GM18508 (cell line): ENCODE results near the gene CORO2B.

Source experiments
- ATAC-seq: cut with Tn5 transposase; IDR thresholded peaks from one replicate; pipeline ENCODE4 v1.9.1; 2021; ENCODE audit warnings: moderate number of reproducible peaks; ENCODE audit not compliant: insufficient read depth, unreplicated experiment

CORO2B gene

DNA sequence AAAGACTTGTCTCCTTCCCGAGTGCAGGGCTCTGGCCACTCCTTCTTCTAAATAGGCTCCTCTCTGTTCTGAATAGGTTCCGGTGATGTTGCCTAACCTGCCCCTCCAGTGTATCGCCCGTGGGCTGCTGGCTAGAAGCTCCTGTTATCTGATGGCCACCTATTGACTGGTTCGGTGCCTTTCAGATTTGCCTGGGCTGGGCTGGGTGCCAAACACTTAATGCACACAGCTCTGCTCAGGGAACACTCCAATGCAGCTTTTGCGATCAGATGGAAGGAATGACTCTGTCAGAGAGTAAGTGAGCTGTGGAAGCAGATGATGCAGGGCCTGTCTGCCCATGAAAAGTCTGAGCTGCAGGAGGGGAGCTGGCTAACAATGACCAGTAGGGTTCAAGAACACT, 112.9 kb downstream of the CORO2B start:
- ATAC-seq, result no peak

DNA sequence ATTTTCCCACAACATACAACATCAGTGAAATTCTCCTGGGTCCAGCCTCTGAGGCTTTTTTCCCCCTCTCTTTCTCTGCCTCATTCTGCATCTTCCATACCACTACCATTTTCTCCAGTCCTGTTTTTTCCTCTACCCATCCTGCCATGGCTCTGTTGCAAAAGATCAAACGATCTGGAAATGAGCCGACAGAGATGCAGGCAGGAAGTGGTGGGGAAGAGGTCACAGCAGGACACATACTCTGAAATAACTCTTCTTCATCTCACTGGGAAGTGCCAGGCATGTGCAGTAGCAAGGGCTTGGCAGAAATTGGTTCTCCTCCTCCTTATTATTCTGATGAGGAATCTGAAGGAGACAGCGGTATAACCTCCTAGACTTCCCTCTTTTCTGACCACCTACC, 114.3 kb downstream of the CORO2B start:
- no peak for ATAC-seq

DNA sequence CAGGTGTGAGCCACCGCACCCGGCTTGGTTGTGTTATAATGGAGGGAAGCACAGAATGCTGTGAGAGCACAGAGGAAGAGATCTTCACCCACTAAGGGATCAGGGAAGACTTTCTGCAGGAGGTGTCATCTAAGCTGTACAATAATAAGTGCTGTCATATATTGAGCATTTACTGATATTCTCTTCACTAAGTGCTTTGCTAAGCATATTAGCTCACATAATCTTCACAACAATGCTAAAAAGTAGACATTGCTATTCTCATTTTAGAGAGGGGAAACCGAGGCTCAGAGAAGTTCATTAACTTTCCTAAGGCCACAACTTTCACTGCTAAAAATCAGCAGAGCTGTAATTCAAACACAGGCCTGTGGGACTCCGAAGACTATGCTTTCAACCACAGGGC, 115.3 kb downstream of the CORO2B start:
- no peak for ATAC-seq

DNA sequence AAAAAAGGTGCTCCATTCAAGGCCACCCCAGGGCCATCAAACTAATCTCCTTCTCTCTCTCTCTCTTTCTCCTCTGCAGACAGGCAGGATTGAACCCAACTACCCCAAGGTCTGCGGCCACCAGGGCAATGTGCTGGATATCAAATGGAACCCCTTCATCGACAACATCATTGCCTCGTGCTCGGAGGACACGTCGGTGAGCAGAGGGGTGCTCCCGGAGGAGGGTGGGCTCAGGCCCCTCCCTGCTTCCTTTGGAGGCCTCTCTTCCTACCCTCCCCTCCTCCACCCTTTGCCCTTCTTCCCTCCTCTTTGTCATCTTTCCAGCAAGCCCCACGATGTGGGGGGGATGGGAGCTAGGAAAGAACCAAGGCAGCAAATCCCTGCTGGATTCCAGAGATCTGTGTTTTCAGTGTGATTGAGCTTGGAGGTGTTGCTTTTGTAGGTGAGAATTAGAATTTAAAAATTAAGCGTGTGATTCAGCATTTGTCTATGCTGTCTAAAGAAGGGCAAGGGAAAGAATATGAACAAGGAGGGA, 116.3 kb downstream of the CORO2B start:
- no peak for ATAC-seq

DNA sequence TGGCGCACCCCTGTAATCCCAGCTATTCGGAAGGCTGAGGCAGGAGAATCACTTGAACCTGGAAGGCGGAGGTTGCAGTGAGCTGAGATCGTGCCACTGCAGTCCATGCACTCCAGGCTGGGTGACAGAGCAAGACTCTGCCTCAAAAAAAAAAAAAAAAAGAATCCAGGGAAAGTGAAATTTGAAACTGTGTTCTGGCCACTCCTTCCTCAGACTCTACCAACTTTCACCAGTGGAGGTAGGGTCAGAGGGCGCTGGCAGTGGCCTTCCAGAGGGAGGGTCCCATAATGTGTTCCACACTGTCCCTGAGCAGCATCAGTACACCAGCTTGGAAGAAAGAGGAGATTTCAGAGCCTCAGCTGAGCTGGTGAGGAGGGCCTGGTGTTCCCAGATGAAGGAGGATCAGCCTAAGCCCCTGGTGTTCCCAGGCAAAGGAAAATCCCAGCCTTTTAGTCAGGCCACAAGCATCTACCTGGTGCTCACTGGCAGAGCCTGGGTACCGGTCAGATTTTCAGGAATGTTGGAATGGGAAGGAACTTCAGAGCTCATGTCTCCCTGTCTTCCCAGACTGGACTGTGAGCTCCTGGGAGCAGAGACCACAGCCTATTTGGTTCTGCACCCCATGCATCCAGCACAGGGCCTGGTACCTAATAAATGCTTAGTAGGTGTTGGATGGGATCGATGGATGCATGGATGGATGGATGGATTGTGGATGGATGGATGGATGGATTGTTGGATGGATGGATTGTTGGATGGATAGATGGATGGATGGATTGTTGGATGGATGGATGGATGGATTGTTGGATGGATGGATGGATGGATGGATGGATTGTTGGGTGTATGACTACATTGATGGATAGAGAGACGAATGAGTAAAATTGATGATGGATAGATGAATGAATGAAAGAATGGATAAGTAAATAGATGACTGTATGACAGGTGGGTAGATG, 117.9 kb downstream of the CORO2B start:
- ATAC-seq, result no peak

DNA sequence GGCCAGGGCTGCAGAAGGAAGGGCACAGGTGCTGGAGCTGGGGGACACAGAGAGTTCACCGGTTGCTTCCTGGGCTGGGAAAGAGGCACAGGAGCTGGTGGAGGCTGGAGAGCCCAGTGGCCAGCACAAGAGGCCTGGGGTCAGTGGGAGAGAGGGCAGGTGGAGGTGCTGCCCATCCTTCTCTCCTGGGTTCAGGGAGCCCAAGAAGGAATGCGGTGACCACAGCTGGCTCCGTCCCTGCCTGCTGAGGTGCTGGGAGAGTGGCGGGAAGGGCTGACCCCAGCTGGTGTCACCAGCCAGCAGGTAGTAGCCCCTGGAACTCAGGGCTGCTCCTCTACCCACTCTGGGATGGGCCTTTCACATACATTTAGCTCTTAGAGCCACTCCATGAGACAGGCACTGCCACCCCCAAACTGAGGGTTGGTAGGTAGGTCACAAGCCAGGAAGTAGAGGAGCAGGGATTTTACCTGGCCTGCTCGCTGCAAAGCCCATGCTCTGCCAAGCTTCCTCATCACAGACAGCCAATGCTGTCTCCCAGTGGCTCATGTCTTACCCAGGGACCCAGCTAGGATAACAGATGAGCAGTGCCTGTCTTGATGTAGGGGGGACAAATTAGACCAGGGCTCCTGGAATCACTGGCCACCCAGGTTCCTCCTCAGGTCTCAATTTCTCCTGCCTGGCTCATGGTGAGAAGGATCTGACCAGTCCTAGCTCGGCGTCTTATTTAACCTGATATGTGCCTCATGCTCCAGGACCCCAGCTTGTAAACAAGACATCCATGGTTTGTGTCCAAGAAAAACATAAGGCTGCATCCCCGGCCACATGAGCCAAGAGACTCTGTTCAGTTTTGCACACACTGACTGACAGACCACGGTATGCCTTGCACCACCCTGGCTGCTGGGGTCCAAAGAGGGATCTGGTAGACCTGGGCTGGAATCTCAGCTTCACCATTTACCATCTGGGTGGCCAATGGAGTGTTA, 119.2 kb downstream of the CORO2B start:
- ATAC-seq, result no peak

DNA sequence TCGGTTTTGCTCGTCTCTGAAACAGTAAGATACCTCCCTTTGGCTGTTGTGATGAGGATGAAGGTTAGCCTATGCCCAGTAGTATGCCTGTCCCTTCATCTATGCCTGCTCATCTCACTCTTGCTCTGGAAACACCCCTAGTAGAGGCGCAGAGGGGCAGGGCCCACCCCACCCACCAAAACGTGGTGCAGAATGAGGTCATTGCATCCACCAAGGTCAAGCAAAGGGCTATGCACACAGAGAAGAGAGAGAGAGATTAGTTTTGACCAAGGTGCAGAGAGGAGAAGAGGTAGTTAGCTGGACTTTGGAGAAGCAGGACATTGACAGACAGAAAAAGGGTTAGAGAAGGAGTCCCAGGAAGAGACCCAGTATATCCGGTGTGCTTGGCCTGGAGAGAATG, 119.9 kb downstream of the CORO2B start:
- no peak for ATAC-seq

DNA sequence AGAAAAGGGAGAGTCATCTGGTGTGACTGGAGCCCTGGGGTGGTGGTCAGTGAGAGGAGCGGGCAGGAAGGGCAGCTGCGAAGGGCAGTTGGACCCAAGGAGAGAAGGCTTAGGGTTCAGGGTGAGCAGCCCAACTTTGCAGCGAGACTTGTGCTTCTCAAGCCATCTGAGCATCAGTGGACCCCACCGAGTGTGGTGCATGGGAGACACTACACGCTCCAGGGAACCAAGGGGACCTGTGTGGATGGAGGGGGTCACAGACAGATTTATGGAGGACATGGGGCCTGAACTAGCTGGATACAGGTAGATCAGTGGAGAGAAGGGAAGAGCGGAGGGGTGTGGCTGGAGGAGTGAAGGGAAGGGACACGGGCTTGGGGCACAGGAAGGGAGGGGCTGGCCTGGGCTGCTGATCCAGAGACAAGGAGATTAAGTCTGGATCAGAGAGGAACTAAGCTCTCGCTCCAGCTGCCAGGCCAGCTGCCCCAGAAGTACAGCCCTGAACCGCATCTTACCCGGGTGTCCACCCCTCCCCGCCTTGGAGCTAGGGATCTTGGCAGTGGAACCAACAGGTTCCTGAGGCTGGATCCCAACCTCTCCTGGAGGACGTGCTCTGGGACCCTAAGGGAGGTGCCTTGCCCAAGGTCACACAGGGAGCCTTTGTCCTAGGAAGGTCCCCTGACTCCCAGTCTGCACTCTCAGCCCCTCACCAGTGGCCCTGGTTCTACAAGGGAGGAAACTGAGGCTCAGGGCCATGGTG, 120.5 kb downstream of the CORO2B start:
- ATAC-seq, result no peak

DNA sequence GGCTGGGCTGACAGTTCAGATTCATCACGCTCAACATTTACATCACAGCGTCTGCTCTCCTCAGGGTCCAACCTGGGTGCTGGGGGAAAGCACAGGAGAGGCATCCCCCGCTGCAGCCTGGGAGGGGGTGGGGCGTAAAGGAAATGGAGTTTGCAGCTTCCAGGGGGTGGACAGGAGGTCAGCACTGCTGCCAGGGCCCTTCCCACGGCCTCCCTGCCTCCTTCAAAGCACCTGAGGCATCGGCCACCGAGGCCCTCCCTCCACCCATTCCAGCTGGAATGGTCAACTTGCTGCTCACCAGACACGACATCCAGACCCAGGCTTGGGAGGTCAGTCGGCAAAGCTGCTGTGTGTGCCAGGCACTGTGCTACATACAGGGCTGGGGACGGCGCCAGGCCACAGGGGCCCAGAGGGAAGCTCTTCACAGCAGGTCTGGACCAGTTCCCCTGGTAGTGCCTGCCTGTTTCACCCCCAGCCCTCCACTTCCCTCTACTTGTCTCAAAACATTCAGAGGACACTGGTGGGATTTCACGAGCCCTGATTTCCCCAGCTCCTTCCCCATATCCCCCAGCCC, 121.2 kb downstream of the CORO2B start:
- ATAC-seq, result no peak

DNA sequence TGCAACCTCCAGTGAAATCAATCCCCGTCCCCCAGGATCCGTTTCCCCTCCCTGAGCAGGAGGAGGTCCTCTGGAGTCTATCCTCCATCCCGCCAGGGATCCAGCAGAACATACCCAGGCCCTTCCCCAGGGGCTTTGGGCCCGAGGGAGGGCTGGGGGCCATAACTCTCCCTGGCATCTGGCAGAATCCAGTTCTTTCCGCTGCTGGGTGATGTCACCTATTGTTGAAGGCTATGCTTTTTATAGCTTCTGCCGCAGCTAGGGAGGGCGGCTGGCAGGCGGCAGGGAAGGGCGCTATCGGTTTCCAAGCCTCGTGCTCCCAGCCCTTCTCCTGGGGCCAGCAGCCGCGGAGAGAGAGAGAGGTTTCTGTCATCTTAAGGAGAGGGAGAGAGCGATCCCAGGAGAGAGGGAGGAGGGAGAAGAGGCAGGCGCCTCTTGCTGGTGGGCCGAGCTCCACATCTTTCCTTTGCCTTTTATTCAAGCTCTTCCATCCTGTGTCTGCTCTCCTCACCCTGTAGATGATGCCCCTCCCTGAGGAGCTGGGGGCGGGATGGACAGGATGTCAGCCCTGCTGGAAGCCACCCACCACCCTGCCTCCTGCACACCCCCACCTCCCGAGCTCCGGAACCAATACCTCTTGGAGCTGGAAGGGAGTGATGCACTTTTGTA, 121.8 kb downstream of the CORO2B start:
- no peak for ATAC-seq

DNA sequence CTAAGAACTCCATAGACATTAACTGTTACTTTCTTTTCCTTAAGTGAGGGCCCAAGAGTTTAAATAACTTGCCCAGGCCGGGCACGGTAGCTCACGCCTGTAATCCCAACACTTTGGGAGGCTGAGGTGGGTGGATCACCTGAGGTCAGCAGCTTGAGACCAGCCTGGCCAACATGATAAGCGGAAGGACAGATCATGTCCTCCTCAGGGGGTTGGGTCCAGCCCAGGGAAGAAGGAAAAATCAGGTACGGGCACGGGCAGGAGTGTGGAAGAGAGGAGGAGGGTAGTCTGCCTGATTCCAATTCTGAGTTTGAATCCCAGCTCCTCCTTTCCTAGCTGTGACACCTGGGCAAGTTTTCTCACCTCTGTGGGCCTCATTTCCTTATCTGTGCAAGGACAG, 123.1 kb downstream of the CORO2B start:
- no peak for ATAC-seq

DNA sequence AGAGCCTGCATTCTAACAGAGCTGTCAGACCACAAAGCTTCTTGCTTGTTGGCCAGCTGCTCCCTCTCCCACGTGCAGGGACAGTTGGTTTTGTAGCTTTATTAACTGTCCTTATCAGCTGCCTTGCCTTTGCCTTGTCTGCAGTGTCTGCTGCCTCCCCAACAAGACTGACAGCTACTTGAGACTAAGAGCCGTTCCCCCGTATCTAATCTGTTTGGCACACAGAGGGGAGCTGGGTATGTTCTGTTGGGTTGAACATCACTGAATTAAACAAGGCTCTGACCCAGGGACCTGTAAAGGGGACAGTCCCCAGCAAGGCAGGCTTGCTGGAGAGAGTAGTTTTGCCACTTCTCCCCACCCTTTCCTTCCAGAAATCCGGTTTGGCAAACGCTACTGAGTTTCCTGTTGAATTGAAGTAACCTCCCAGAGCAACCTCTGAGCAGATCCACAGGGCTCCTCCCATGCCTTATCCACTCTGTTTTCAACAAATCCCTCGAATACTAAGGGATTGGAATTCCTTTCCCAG, 125.8 kb downstream of the CORO2B start:
- ATAC-seq, result no peak

DNA sequence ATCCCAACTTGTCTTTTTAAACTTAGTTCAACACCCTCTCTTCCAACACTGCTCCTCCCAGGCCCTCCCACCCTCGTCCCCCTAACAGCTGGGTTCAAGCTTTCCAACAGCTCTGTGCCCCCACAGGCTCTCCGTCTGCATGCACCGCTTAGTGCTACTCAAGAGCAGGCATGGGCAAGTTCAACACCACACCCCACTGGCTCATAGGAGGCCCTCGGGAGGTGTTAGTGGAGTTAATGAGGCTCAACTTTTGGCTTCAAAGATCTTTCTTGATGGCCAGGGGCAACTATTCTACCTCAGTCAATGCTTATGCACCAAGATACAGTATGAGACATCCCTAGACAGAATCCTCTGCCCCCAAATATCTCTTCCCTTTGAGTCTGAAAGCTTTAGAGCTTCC, 127.5 kb downstream of the CORO2B start:
- ATAC-seq, result no peak

DNA sequence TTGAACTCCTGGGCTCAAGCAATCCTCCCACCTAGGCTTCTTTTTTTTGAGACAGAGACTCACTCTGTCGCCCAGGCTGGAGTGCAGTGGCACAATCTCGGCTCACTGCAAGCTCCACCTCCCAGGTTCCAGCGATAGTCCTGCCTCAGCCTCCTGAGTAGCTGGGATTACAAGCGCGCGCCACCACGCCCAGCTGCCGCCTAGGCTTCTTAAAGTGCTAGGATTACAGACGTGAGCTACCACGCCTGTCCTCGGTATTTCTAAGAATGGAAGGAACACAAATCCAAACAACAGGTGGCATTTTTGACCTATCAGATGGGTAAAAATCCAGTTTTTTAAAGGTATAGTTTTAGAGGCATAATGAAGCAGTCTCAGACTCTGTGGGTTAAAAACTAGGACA, 128.1 kb downstream of the CORO2B start:
- no peak for ATAC-seq

DNA sequence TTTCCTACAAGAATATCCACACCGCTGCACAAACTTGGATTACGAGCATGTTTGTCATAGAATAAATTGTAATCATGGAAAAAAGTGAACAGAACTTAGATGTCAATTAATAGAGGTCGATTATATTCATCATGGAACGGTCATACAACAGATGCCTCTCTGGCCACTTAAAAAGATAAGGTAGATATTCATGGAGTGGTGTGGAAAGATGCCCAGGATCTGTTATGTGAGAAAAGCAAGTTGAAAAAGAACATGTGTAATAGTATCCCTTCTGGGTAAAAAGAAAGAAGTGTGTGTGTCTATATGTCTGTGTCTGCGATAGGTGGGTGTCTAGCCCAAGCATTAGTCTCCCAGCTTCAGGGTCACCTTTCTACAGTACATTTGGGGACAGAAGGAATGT, 128.6 kb downstream of the CORO2B start:
- ATAC-seq, result no peak

DNA sequence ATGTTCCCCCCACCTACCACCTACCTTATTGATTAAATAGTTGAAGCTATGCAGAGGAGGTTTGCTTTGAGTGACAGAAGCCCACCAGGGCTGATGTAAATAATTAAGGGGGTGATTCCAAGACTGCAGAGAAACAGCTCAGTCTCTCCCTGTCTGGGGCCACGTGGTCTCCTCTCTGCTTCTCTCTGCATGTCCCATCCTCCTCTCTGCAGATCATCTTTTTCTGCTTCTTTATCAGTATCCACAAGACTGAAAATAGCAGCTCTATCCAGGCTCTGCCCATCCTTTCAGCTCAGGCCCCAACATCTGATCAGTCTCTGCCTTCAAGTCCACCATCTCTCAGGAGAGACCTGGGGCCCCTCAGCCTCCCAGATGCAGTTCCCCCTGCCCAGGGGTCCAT, 131.1 kb downstream of the CORO2B start:
- no peak for ATAC-seq

DNA sequence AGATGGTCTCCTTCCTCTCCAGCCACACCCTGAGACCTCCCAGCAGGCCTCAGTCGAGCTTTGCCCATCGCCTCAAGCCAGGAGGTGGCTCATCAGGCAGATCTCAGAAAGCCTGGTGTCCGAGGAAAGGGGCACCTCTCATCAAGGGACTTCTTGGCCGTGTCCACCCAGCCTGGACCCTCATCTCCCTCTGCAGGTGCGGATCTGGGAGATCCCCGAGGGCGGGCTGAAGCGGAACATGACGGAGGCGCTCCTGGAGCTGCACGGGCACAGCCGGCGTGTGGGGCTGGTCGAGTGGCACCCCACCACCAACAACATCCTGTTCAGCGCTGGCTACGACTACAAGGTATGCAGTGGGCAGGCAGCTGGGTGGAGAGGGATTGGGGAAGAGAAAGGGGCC, 131.7 kb downstream of the CORO2B start:
- no peak for ATAC-seq

DNA sequence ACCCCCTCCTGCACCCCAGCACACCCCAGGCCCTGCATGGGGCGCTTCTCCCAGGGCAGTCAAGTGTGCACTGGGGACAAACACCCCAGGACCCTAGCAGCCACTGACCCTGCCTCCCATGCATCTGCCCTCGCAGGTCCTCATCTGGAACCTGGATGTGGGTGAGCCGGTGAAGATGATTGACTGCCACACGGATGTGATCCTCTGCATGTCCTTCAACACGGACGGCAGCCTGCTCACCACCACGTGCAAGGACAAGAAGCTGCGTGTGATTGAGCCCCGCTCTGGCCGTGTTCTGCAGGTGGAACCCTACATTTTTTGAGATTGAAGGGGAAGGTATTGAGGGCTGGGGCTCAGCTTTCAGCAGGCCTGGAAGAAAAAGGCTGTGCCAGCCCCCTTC, 132.6 kb downstream of the CORO2B start:
- ATAC-seq, result no peak

DNA sequence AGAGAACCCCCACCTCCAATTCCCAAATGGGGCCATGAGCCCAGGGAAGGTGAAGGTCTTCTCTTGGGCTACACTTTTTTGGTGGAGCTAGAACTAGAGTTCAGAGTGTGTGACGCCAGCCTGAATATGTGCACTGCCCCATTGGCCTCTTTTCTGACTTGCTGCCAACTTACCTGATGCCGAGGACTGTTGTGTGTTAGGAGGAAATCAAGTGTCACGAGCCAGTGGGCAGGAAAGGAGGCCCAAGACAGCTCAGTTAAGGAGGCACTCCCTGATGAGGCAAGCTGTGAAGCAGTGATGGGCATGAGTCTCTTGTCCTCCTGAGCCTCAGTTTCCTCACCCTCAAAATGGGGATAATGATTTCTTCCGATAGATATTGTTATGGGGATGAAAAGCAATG, 134.1 kb downstream of the CORO2B start:
- ATAC-seq, result no peak
